Endothelial cell of umbilical vein (primary cell): ENCODE data around the gene RPGR. TPM values are rescaled to one million over a fixed set of nuclear protein-coding genes. Genes with fewer than 3 reads are reported as not detected.

Source experiments
- BruUV-seq: library from RNA; stranded (reverse); fragments of 400-500 nt; replicated peaks from 2 replicates; lab custom pipeline; 2021; lab: Mats Ljungman, UMichigan
- CTCF ChIA-PET: fragments of 300-600, 350-600 bp; sonication (Branson Sonifier 250); formaldehyde crosslinking; loops from one replicate; lab custom pipeline; 2021; ENCODE audit warnings: antibody characterized with exemption, inconsistent platforms; lab: Charles Lee
- POLR2A ChIA-PET: fragments of 300-600, 350-600 bp; sonication (Branson Sonifier 250); formaldehyde crosslinking; loops from one replicate; lab custom pipeline; 2021; ENCODE audit warnings: antibody characterized with exemption, inconsistent platforms; lab: Charles Lee
- DNase-seq: peaks from one replicate; pipeline ENCODE4 v3.0.0-alpha.2; 2011; ENCODE audit warnings: low read depth, low spot score
- FAIRE-seq: peaks from 2 replicates; lab custom pipeline; 2011; peaks lifted over from hg19 to GRCh38; lab: Jason Lieb, UNC
- H2AFZ ChIP-seq: 2 replicates; pipeline ENCODE4 v1.6.0; 2012; ENCODE audit warnings: low read depth, low read length, control low read depth, inconsistent platforms
- H3K27ac ChIP-seq: 2 replicates; pipeline ENCODE4 v1.5.1; 2011; ENCODE audit warnings: low read depth, mild to moderate bottlenecking, control low read depth, low read length, moderate library complexity; ENCODE audit not compliant: insufficient read depth
- H3K27me3 ChIP-seq, 2 experiments: 2 replicates each; pipeline versions ENCODE4 v1.6.0 to v1.6.1; 2011; ENCODE audit warnings: low read length in 2 of 2, mixed read lengths in 1 of 2; ENCODE audit not compliant: control insufficient read depth in 2 of 2, insufficient read depth in 2 of 2
- H3K36me3 ChIP-seq, 2 experiments: 2 replicates in 1 of 2; 3 replicates in 1 of 2; pipeline ENCODE4 v1.5.1; 2011; ENCODE audit warnings: low read length in 2 of 2, mild to moderate bottlenecking in 1 of 2, moderate library complexity in 1 of 2; ENCODE audit not compliant: control insufficient read depth in 2 of 2, insufficient read depth in 2 of 2; ENCODE audit errors: extremely low read depth in 1 of 2
- H3K4me1 ChIP-seq: 3 replicates; pipeline ENCODE4 v1.5.1; 2011; ENCODE audit warnings: mild to moderate bottlenecking, low read length; ENCODE audit not compliant: control insufficient read depth, insufficient read depth; ENCODE audit errors: extremely low read depth
- H3K4me2 ChIP-seq: 2 replicates; pipeline ENCODE4 v1.6.1; 2011; ENCODE audit warnings: low read length, control low read depth, mixed read lengths; ENCODE audit not compliant: insufficient read depth
- H3K4me3 ChIP-seq, 3 experiments: fragments of 200-600 bp in 1 of 3; sonication (generic), shearing (Covaris generic) in 1 of 3; replicated peaks in 1 of 3; 2 replicates each; pipeline ENCODE4 v1.5.1; 2011 to 2016; ENCODE audit warnings: control low read depth in 3 of 3, low read length in 3 of 3, mild to moderate bottlenecking in 2 of 3, inconsistent platforms in 1 of 3, low read depth in 1 of 3, moderate library complexity in 1 of 3; ENCODE audit not compliant: insufficient read depth in 1 of 3
- H3K79me2 ChIP-seq: 2 replicates; pipeline ENCODE4 v1.6.0; 2012; ENCODE audit warnings: low read length, inconsistent platforms; ENCODE audit not compliant: control insufficient read depth, insufficient read depth
- H3K9ac ChIP-seq: replicated peaks from 2 replicates; pipeline ENCODE3; 2011; ENCODE audit warnings: low read length, control low read depth; ENCODE audit not compliant: insufficient read depth; ENCODE audit errors: extremely low read depth
- H3K9me1 ChIP-seq: replicated peaks from 3 replicates; pipeline ENCODE4 v1.6.0; 2011; ENCODE audit warnings: mild to moderate bottlenecking, low read length; ENCODE audit not compliant: control insufficient read depth, insufficient read depth; ENCODE audit errors: extremely low read depth
- H3K9me3 ChIP-seq: replicated peaks from 2 replicates; pipeline ENCODE4 v1.5.1; 2012; ENCODE audit warnings: low read length, inconsistent platforms; ENCODE audit not compliant: control insufficient read depth, insufficient read depth
- H4K20me1 ChIP-seq: replicated peaks from 2 replicates; pipeline ENCODE3; 2011; ENCODE audit warnings: mild to moderate bottlenecking, low read length; ENCODE audit not compliant: control insufficient read depth, insufficient read depth; ENCODE audit errors: extremely low read depth
- CTCF ChIP-seq, 2 donors: IDR thresholded peaks; 1 replicate in 1 of 2; 2 replicates in 1 of 2; pipeline ENCODE4 v1.5.1; 2011; ENCODE audit warnings: low read length in 2 of 2, mild to moderate bottlenecking in 2 of 2, moderate library complexity in 2 of 2, control low read depth in 1 of 2, inconsistent platforms in 1 of 2, low read depth in 1 of 2; ENCODE audit not compliant: insufficient read depth in 1 of 2; ENCODE audit errors: extremely low read depth in 1 of 2
- FOS ChIP-seq: IDR thresholded peaks from 2 replicates; pipeline ENCODE4 v1.6.1; 2011; ENCODE audit warnings: mild to moderate bottlenecking, low read length, moderate library complexity, borderline replicate concordance; ENCODE audit not compliant: insufficient read depth
- GATA2 ChIP-seq: IDR thresholded peaks from 2 replicates; pipeline ENCODE4 v1.7.0; 2011; ENCODE audit warnings: low read depth, mild to moderate bottlenecking, moderate library complexity, mixed read lengths, low read length; ENCODE audit not compliant: insufficient read length, insufficient read depth
- MYC ChIP-seq: IDR thresholded peaks from one replicate; pipeline ENCODE4 v1.6.1; 2011; ENCODE audit warnings: mild to moderate bottlenecking, low read depth, low read length
- POLR2AphosphoS5 ChIP-seq: IDR thresholded peaks from 2 replicates; pipeline ENCODE4 v1.6.1; 2012; ENCODE audit warnings: low read depth, mild to moderate bottlenecking, control low read depth, low read length, moderate library complexity; ENCODE audit not compliant: insufficient read depth
- dilution Hi-C: fragments of 300-500 bp; cut with MboI; formaldehyde crosslinking; loops from one replicate; pipeline ENCODE4 v1.15.0; 2019; ENCODE audit warnings: low sequenced_read_pairs; ENCODE audit not compliant: extremely low pct_ligation_motif_present
- intact Hi-C: fragments of 100-400 bp; cut with micrococcal nuclease; formaldehyde crosslinking; loops from one replicate; pipeline ENCODE4 v1.10.0; 2022
- polyA plus RNA-seq, 4 experiments: library from polyadenylated mRNA; depleted of rRNA in 3 of 4; stranded (reverse) in 3 of 4; unstranded in 1 of 4; fragments of >200 nt; gene quantifications; 2 replicates each; pipeline versions ENCODE4 v1.2.1 to v1.2.3, GENCODE V29; 2011 to 2012; ENCODE audit warnings: missing spikeins in 1 of 4
- total RNA-seq: library from RNA; stranded (reverse); gene quantifications from 2 replicates; pipeline ENCODE4 v1.2.3, GENCODE V29; 2021

RPGR gene
- total and polyA plus RNA-seq, 2 donors (not counting 3 experiments of a cell fraction or from before 2014, with no cell fraction given), result 2.7 to 24.0 TPM

DNA sequence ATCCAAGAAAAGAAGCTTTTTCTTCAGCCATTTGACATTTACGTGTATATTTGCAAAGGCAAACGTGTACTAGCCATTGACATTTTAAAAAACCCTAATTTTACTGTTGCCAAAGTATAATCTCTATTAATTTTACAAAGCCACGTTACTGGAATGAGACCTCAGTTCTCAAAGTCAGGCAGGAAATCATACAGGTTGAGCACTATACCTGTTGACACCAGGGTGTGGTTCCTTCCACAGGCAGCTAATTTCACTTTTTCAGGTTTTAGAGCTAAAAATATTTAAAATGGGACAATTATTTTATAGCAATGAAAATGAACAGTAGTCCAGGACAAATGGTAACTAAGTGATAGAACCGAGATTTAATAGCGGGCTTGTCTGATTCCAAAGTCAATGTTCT is 6.5 kb downstream of the RPGR start:
- Histone ChIP-seq H3K4me3 (no peak overlapping the region), H3K79me2 (peaks cover 38% of the 10 kb centered on the region), H3K4me2 (no peak overlapping the region), H3K9me3 (no peaks in the 10 kb centered on the region), H4K20me1 (no peaks in the 10 kb centered on the region), H2AFZ (no peak overlapping the region), H3K36me3 (peaks cover 0 to 2% of the 10 kb centered on the region in 2 experiments), H3K4me1 (peaks cover 22% of the 10 kb centered on the region), H3K27ac (no peak overlapping the region), H3K27me3 (no peaks in the 10 kb centered on the region), H3K9ac (no peak overlapping the region), H3K9me1 (no peaks in the 10 kb centered on the region)
- DNase-seq, result no peak
- intact Hi-C loops (no loop called here), dilution Hi-C loops (no loop called here)
- no peak for FAIRE-seq
- TF ChIP-seq MYC (no peak), CTCF (IDR thresholded peaks at IDR 0.05; ENCODE audit: extremely low read depth in 1 of 2, insufficient read depth in 1 of 2, low read depth in 1 of 2, low read length in 2 of 2) (no peak), GATA2 (no peak)
- no TSS peak for BruUV-seq
- ChIA-PET CTCF (interaction anchor here (1.3 kb wide), 1 partner anchor 16 kb away, joined by 3 read pairs; no protein-coding TSS in a partner anchor), POLR2A (no interaction called here)

DNA sequence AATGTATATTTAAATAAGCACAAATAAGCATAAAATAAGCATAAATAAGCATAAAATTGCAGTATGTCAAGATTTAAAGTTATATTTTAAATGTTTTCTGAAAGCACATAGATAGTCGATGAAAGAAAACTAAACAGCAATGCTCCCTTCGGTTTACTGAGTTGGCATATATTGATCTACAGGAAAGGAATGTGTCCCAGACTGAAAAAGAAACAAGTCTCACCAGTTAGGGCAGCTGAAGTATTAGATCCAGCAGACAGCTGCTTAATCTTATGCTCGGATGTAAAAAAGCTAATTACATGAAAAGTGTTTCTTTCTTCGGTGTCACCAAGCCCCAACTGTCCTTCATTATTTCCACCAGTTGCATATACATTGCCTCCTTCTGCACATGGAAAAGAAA is 8.7 kb downstream of the RPGR start:
- Histone ChIP-seq H3K9me3 (no peaks in the 10 kb centered on the region), H2AFZ (no peak overlapping the region), H4K20me1 (no peaks in the 10 kb centered on the region), H3K4me2 (no peak overlapping the region), H3K9me1 (no peaks in the 10 kb centered on the region), H3K27ac (no peak overlapping the region), H3K4me1 (peaks cover 9% of the 10 kb centered on the region), H3K4me3 (no peak overlapping the region), H3K9ac (no peak overlapping the region), H3K79me2 (peaks cover 16% of the 10 kb centered on the region), H3K27me3 (no peaks in the 10 kb centered on the region), H3K36me3 (peaks cover 0 to 2% of the 10 kb centered on the region in 2 experiments)
- BruUV-seq, result no TSS peak
- intact Hi-C loops (no loop called here), dilution Hi-C loops (no loop called here)
- TF ChIP-seq FOS (no peak), POLR2AphosphoS5 (no peak)
- DNase-seq (no peak), FAIRE-seq (no peak)
- POLR2A ChIA-PET, result no interaction called here
- CTCF ChIA-PET, result interaction anchor here (1.0 kb wide), 1 partner anchor 15 kb away, joined by 3 read pairs; no protein-coding TSS in a partner anchor
